Stimulated activated CD4-positive, alpha-beta T cell treated with anti-CD3 and anti-CD28 coated beads, TNF-alpha, amount 100 ng/mL, for 48 hours (primary cell): ENCODE data around the gene SYT8.
A peak's percentile ranks its signal among the peaks of the same experiment; 100 is the strongest.

Source experiments
- DNase-seq, 3 donors: peaks; one replicate each; pipeline ENCODE4 v3.0.0-alpha.2; 2020; ENCODE audit warnings: low read depth in 3 of 3

Gene SYT8

GRCh38 chr11:1832211-1832919 lies 2.4 kb upstream of the SYT8 start:
- DNase-seq = peak in 2 of 3 donors; percentile 43 to 64

- DNase-seq = no peak
Observed at GRCh38 chr11:1832920-1833295, 1.9 kb upstream of the SYT8 start.

GRCh38 chr11:1834062-1834610 lies 654 bp upstream of the SYT8 start:
- no peak for DNase-seq

- DNase-seq = no peak
Observed at GRCh38 chr11:1835671-1836010, 851 bp downstream of the SYT8 start.

GRCh38 chr11:1836011-1836945 lies 1.5 kb downstream of the SYT8 start:
- DNase-seq = no peak

GRCh38 chr11:1837171-1838076 lies 2.6 kb downstream of the SYT8 start:
- peak; percentile 56 to 77 (median 58) for DNase-seq

- no peak for DNase-seq
Observed at GRCh38 chr11:1838077-1838425, 3.3 kb downstream of the SYT8 start.

- no peak for DNase-seq
Observed at GRCh38 chr11:1838426-1839144, 3.8 kb downstream of the SYT8 start, which contains the start of gene TNNI2. Gene TNNI2, plus strand, starts transcription at chr11:1838981. Its CDS starts 716 bp downstream, at chr11:1839697.

- no peak for DNase-seq
Observed at GRCh38 chr11:1839204-1839923, 4.6 kb downstream of the SYT8 start.

GRCh38 chr11:1839924-1840779 lies 5.4 kb downstream of the SYT8 start:
- DNase-seq = no peak

GRCh38 chr11:1840780-1841480 lies 6.1 kb downstream of the SYT8 start:
- DNase-seq = no peak

- DNase-seq = no peak
Observed at GRCh38 chr11:1841511-1842148, 6.8 kb downstream of the SYT8 start.

- no peak for DNase-seq
Observed at GRCh38 chr11:1842149-1843097, 7.6 kb downstream of the SYT8 start.

- DNase-seq = no peak
Observed at GRCh38 chr11:1843098-1843473, 8.3 kb downstream of the SYT8 start.

- DNase-seq = no peak
Observed at GRCh38 chr11:1843796-1844195, 9.0 kb downstream of the SYT8 start.

GRCh38 chr11:1844221-1845094 lies 9.7 kb downstream of the SYT8 start:
- DNase-seq = no peak
